Hepatocyte (in vitro differentiated cells): ENCODE data around the gene PHOX2A. TPM values are rescaled to one million over a fixed set of nuclear protein-coding genes. Genes with fewer than 3 reads are reported as not detected.

Experiments
- DNase-seq: peaks from one replicate; pipeline ENCODE4 v3.0.0-alpha.2; 2016; ENCODE audit warnings: low spot score
- H2AFZ ChIP-seq: fragments of 200-600 bp; sonication (generic); 2 replicates; pipeline ENCODE4 v1.6.0; 2016; ENCODE audit warnings: antibody characterized with exemption, mild to moderate bottlenecking
- H3K27ac ChIP-seq: fragments of 200-600 bp; sonication (generic); 2 replicates; pipeline ENCODE4 v1.5.1; 2016; ENCODE audit warnings: mild to moderate bottlenecking
- H3K27me3 ChIP-seq: fragments of 200-600 bp; sonication (generic); 2 replicates; pipeline ENCODE4 v1.6.1; 2016
- H3K36me3 ChIP-seq: fragments of 200-600 bp; sonication (generic); replicated peaks from 2 replicates; pipeline ENCODE4 v1.5.1; 2016; ENCODE audit warnings: low read depth; ENCODE audit not compliant: insufficient read depth
- H3K4me1 ChIP-seq: fragments of 200-600 bp; sonication (generic); 2 replicates; pipeline ENCODE4 v1.5.1; 2016; ENCODE audit warnings: mild to moderate bottlenecking, moderate library complexity; ENCODE audit not compliant: insufficient read depth
- H3K4me2 ChIP-seq: fragments of 200-600 bp; sonication (generic); 2 replicates; pipeline ENCODE4 v1.6.0; 2016
- H3K4me3 ChIP-seq: fragments of 200-600 bp; sonication (generic); 2 replicates; pipeline ENCODE4 v1.5.1; 2016; ENCODE audit warnings: mild to moderate bottlenecking
- H3K79me2 ChIP-seq: fragments of 200-600 bp; sonication (generic); 2 replicates; pipeline ENCODE4 v1.6.0; 2017; ENCODE audit warnings: mild to moderate bottlenecking
- H3K9me2 ChIP-seq: fragments of 200-600 bp; sonication (generic); replicated peaks from 2 replicates; pipeline ENCODE4 v1.6.0; 2017; ENCODE audit warnings: mild to moderate bottlenecking; ENCODE audit not compliant: insufficient read depth
- H3K9me3 ChIP-seq: fragments of 200-600 bp; sonication (generic); 2 replicates; pipeline ENCODE4 v1.5.1; 2016; ENCODE audit warnings: low read depth, mild to moderate bottlenecking
- H4K20me1 ChIP-seq: fragments of 200-600 bp; sonication (generic); 2 replicates; pipeline ENCODE4 v1.6.0; 2016; ENCODE audit warnings: mild to moderate bottlenecking; ENCODE audit not compliant: insufficient read depth, poor library complexity, severe bottlenecking
- EZH2 ChIP-seq: fragments of 200-600 bp; sonication (generic); IDR thresholded peaks from 2 replicates; pipeline ENCODE4 v1.6.1; 2016; ENCODE audit warnings: antibody characterized with exemption, mild to moderate bottlenecking, borderline replicate concordance
- EZH2phosphoT487 ChIP-seq: fragments of 200-600 bp; sonication (generic); IDR thresholded peaks from one replicate; pipeline ENCODE4 v1.6.1; 2018; ENCODE audit warnings: antibody characterized with exemption, mild to moderate bottlenecking, low read depth, moderate library complexity; ENCODE audit not compliant: unreplicated experiment, severe bottlenecking
- WGBS: methylation state at CpG from one replicate; pipeline ENCODE4 v1.1.6; 2016; ENCODE audit warnings: low lambda C conversion rate; ENCODE audit errors: missing lambda C conversion rate; 5-methylcytosine and 5-hydroxymethylcytosine counted together
- polyA plus RNA-seq: library from polyadenylated mRNA; unstranded; fragments of >200 nt; fragmentation: Nextera tagmentation; extraction: Ambion mirVana; gene quantifications from 2 replicates; pipeline ENCODE4 v1.2.1, GENCODE V29; 2016
- total RNA-seq: library from RNA; depleted of rRNA; stranded (reverse); fragments of >200 nt; gene quantifications from 2 replicates; pipeline ENCODE4 v1.2.3, GENCODE V29; 2014
- TF ChIP-seq, protein P1 (sequence below): fragments of 200-600 bp; sonication (generic); IDR thresholded peaks from 2 replicates; pipeline ENCODE4 v1.5.1; 2016; ENCODE audit warnings: antibody characterized with exemption, mild to moderate bottlenecking; ENCODE audit not compliant: poor library complexity

Gene PHOX2A
- total and polyA plus RNA-seq, 2 experiments from 2014 or later: not detected

DNA sequence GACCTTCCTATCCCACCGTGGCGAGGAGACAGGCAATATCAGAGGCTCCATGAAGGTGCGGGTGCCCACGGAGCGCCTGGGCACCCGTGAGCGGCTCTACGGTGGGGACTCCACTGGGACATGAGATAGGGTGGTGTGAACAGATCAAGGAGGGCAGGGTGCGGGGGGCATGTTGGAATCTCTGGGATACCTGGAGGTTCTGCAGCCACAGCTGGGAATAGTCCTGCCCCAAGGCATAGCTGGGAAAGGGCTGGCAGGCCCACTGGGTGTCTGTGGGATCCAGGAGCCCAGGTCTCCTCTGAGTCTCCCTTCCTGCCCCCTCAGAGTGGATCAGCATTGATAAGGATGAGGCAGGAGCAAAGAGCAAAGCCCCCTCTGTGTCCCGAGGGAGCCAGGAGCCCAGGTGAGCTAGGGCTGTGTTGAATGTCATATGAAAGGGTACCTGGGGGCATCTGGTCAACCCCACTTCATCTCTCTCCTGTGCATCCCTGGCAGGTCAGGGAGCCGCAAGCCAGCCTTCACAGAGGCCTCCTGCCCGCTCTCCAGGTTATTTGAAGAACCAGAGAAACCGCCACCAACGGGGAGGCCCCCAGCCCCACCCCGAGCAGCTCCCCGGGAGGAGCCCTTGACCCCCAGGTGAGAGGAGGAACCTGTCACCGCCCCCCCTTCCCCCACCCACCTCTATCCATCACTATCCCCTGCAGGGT, 8.5 kb downstream of the PHOX2A start:
- H3K4me1 ChIP-seq: peaks cover 14% of the 10 kb centered on the region

DNA sequence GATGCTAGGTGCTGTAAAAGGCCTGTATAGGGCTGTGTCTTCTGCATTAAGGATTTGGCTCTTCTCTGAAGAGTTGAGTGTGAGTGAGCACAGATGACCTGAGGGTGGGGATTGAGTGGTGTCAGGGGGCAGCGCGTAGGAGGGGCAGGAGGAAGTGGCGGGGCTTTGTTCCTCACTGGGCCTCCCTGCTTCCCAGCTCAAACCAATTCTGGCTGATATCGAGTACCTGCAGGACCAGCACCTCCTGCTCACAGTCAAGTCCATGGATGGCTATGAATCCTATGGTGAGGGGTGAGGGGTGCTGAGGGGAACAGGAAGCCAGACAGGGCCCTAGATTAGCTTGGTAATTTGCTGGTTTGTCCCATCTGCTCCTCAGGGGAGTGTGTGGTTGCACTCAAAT, 9.1 kb downstream of the PHOX2A start:
- Histone ChIP-seq H2AFZ (no peak overlapping the region), H4K20me1 (peaks cover 13% of the 10 kb centered on the region), H3K4me3 (no peak overlapping the region), H3K27me3 (peaks cover 15% of the 10 kb centered on the region), H3K79me2 (no peaks in the 10 kb centered on the region), H3K4me2 (no peak overlapping the region), H3K9me2 (no peaks in the 10 kb centered on the region), H3K9me3 (no peaks in the 10 kb centered on the region), H3K27ac (no peak overlapping the region), H3K4me1 (peaks cover 8% of the 10 kb centered on the region), H3K36me3 (no peaks in the 10 kb centered on the region)
- no peak for TF ChIP-seq EZH2
- TF ChIP-seq EZH2phosphoT487: no peak
- TF ChIP-seq, protein P1, sequence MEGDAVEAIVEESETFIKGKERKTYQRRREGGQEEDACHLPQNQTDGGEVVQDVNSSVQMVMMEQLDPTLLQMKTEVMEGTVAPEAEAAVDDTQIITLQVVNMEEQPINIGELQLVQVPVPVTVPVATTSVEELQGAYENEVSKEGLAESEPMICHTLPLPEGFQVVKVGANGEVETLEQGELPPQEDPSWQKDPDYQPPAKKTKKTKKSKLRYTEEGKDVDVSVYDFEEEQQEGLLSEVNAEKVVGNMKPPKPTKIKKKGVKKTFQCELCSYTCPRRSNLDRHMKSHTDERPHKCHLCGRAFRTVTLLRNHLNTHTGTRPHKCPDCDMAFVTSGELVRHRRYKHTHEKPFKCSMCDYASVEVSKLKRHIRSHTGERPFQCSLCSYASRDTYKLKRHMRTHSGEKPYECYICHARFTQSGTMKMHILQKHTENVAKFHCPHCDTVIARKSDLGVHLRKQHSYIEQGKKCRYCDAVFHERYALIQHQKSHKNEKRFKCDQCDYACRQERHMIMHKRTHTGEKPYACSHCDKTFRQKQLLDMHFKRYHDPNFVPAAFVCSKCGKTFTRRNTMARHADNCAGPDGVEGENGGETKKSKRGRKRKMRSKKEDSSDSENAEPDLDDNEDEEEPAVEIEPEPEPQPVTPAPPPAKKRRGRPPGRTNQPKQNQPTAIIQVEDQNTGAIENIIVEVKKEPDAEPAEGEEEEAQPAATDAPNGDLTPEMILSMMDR: no peak
- DNase-seq: no peak
- 98% methylated on average over 4 of the region's 4 CpGs for WGBS

More for the DNA sequence above, 8.5 kb downstream of the PHOX2A start:
- Histone ChIP-seq H3K79me2 (no peaks in the 10 kb centered on the region), H2AFZ (no peak overlapping the region), H3K27ac (no peak overlapping the region), H3K4me2 (no peak overlapping the region), H3K9me2 (no peaks in the 10 kb centered on the region), H3K27me3 (peaks cover 21% of the 10 kb centered on the region), H4K20me1 (peaks cover 13% of the 10 kb centered on the region), H3K36me3 (no peaks in the 10 kb centered on the region), H3K9me3 (no peaks in the 10 kb centered on the region), H3K4me3 (no peak overlapping the region)
- no peak for DNase-seq
- TF ChIP-seq, protein P1: no peak
- TF ChIP-seq EZH2phosphoT487: no peak
- no peak for TF ChIP-seq EZH2
- 95% methylated on average over 11 of the region's 17 CpGs for WGBS

DNA sequence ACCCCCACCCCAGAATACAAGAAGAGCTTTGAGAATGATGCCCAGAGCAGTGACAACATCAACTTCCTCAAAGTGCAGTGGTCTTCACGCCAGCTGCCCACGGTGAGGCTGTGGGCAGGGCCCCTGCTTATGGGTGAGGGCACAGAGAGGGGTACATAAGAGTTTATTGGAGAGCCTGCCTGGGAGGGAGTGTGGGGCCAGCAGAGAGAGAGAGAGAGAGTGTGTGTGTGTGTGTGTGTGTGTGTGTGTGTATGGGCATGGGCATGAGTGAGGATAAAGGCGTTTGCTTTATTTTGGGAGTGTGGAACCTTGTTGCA, 9.5 kb downstream of the PHOX2A start:
- peaks cover 13% of the 10 kb centered on the region for H4K20me1 ChIP-seq

More for the DNA sequence above, 9.5 kb downstream of the PHOX2A start:
- Histone ChIP-seq H3K4me1 (peaks cover 5% of the 10 kb centered on the region), H3K36me3 (no peaks in the 10 kb centered on the region), H3K27ac (no peak overlapping the region), H3K9me2 (no peaks in the 10 kb centered on the region), H3K4me2 (no peak overlapping the region), H2AFZ (no peak overlapping the region), H3K9me3 (no peaks in the 10 kb centered on the region), H3K79me2 (no peaks in the 10 kb centered on the region), H3K4me3 (no peak overlapping the region), H3K27me3 (peaks cover 12% of the 10 kb centered on the region)
- TF ChIP-seq EZH2phosphoT487 (no peak), EZH2 (no peak)
- TF ChIP-seq, protein P1: no peak
- 85% methylated on average over 3 of the region's 3 CpGs for WGBS
- DNase-seq: no peak
